GM19395 (cell line): ENCODE measurements around the gene CYBA.

ENCODE experiments used
- ATAC-seq: cut with Tn5 transposase; IDR thresholded peaks from one replicate; pipeline ENCODE4 v1.9.1; 2021; ENCODE audit warnings: mild to moderate bottlenecking, moderate library complexity; ENCODE audit not compliant: unreplicated experiment

CYBA gene

GRCh38 chr16:88647178-88648070, 3.4 kb downstream of the CYBA start:
- no peak for ATAC-seq

- ATAC-seq = no peak
Measured at GRCh38 chr16:88646345-88647034, 4.4 kb downstream of the CYBA start.

- ATAC-seq = no peak
Measured at GRCh38 chr16:88645941-88646340, 4.9 kb downstream of the CYBA start.

- no peak for ATAC-seq
Measured at GRCh38 chr16:88645455-88645854, 5.4 kb downstream of the CYBA start.

GRCh38 chr16:88643644-88643932, 7.3 kb downstream of the CYBA start:
- ATAC-seq = no peak

GRCh38 chr16:88642881-88643643, 7.8 kb downstream of the CYBA start:
- ATAC-seq = no peak

GRCh38 chr16:88640498-88641247, 10.2 kb downstream of the CYBA start:
- ATAC-seq = no peak

- ATAC-seq = no peak
Measured at GRCh38 chr16:88640039-88640495, 10.8 kb downstream of the CYBA start.

- ATAC-seq = no peak
Measured at GRCh38 chr16:88639231-88640038, 11.4 kb downstream of the CYBA start.

GRCh38 chr16:88638323-88639230, 12.3 kb downstream of the CYBA start, which contains the start of gene IL17C:
Gene IL17C, plus strand, starts transcription at chr16:88638572. Its CDS starts 70 bp downstream, at chr16:88638642.
- ATAC-seq = no peak

GRCh38 chr16:88636488-88637265, 14.2 kb downstream of the CYBA start:
- no peak for ATAC-seq

- no peak for ATAC-seq
Measured at GRCh38 chr16:88635671-88636319, 15.1 kb downstream of the CYBA start.

- peak; percentile 10 for ATAC-seq
Measured at GRCh38 chr16:88634994-88635670, 15.7 kb downstream of the CYBA start.

GRCh38 chr16:88634141-88634993, 16.5 kb downstream of the CYBA start:
- ATAC-seq = peak; percentile 44

- ATAC-seq = peak; percentile 49
Measured at GRCh38 chr16:88633684-88634140, 17.1 kb downstream of the CYBA start.

- no peak for ATAC-seq
Measured at GRCh38 chr16:88632587-88632930, 18.3 kb downstream of the CYBA start.
